SK-N-SH treated with all-trans-retinoic acid at 6 μM for 48 hours (cell line): Measurements from ENCODE around the gene FTCD.

Experiments
- ATAC-seq: fragments of 200-7000 bp; cut with Tn5 transposase; 3 replicates; pipeline ENCODE4 v1.9.1; 2020; ENCODE audit warnings: mild to moderate bottlenecking, moderate library complexity
- ARNTL ChIP-seq: fragments of 450-650 bp; formaldehyde crosslinking; IDR thresholded peaks from 2 replicates; pipeline ENCODE4 v1.5.0; 2020; ENCODE audit warnings: low read depth, mild to moderate bottlenecking, moderate library complexity, borderline replicate concordance
- CREB5 ChIP-seq: fragments of 250-450 bp; sonication (Bioruptor Pico); IDR thresholded peaks from 2 replicates; pipeline ENCODE4 v1.5.1; 2020; ENCODE audit warnings: low read depth, mild to moderate bottlenecking, moderate library complexity
- CSRNP3 ChIP-seq: fragments of 250-450 bp; sonication (Bioruptor Pico); IDR thresholded peaks from 2 replicates; pipeline ENCODE4 v1.5.1; 2021; ENCODE audit warnings: mild to moderate bottlenecking, moderate library complexity
- ISL1 ChIP-seq: fragments of 250-450 bp; sonication (Bioruptor Pico); IDR thresholded peaks from 2 replicates; pipeline ENCODE4 v2.1.2; 2022; ENCODE audit warnings: mild to moderate bottlenecking, moderate library complexity
- OSR1 ChIP-seq: fragments of 250-450 bp; sonication (Bioruptor Pico); IDR thresholded peaks from 2 replicates; pipeline ENCODE4 v1.8.0; 2022; ENCODE audit warnings: moderate library complexity, mild to moderate bottlenecking, inconsistent platforms
- PATZ1 ChIP-seq: fragments of 250-450 bp; sonication (Bioruptor Pico); IDR thresholded peaks from 2 replicates; pipeline ENCODE4 v1.8.0; 2020; ENCODE audit warnings: mild to moderate bottlenecking, moderate library complexity, borderline replicate concordance
- POU6F1 ChIP-seq: fragments of 250-450 bp; sonication (Bioruptor Pico); IDR thresholded peaks from 2 replicates; pipeline ENCODE4 v1.8.0; 2021; ENCODE audit warnings: low read depth, mild to moderate bottlenecking, moderate library complexity, borderline replicate concordance
- PPARA ChIP-seq: fragments of 250-450 bp; sonication (Bioruptor Pico); IDR thresholded peaks from 2 replicates; pipeline ENCODE4 v1.5.0; 2020; ENCODE audit warnings: mild to moderate bottlenecking, borderline replicate concordance
- RARB ChIP-seq: fragments of 250-450 bp; sonication (Bioruptor Pico); IDR thresholded peaks from 2 replicates; pipeline ENCODE4 v1.8.0; 2021; ENCODE audit warnings: mild to moderate bottlenecking, moderate library complexity
- TOX ChIP-seq: fragments of 250-450 bp; sonication (Bioruptor Pico); IDR thresholded peaks from 2 replicates; pipeline ENCODE4 v1.8.0; 2021; ENCODE audit warnings: mild to moderate bottlenecking, moderate library complexity, borderline replicate concordance
- TSHZ2 ChIP-seq: fragments of 250-450 bp; sonication (Bioruptor Pico); IDR thresholded peaks from 2 replicates; pipeline ENCODE4 v1.5.0; 2020; ENCODE audit warnings: mild to moderate bottlenecking, moderate library complexity
- ZC3H10 ChIP-seq: fragments of 250-450 bp; sonication (Bioruptor Pico); IDR thresholded peaks from 2 replicates; pipeline ENCODE4 v1.5.1; 2021; ENCODE audit warnings: mild to moderate bottlenecking, moderate library complexity
- ZFP3 ChIP-seq: fragments of 250-450 bp; sonication (Bioruptor Pico); IDR thresholded peaks from 2 replicates; pipeline ENCODE4 v1.5.0; 2020; ENCODE audit warnings: mild to moderate bottlenecking, moderate library complexity
- ZFP30 ChIP-seq: fragments of 450-650 bp; formaldehyde crosslinking; IDR thresholded peaks from 2 replicates; pipeline ENCODE4 v1.5.0; 2022; ENCODE audit warnings: mild to moderate bottlenecking, moderate library complexity
- ZNF565 ChIP-seq: fragments of 450-650 bp; formaldehyde crosslinking; conservative IDR thresholded peaks from 2 replicates; pipeline ENCODE4 v1.5.0; 2020; ENCODE audit warnings: low read depth, mild to moderate bottlenecking, moderate library complexity
- ZNF70 ChIP-seq: fragments of 450-650 bp; formaldehyde crosslinking; IDR thresholded peaks from 2 replicates; pipeline ENCODE4 v1.5.0; 2020; ENCODE audit warnings: mild to moderate bottlenecking, moderate library complexity
- ZNF8 ChIP-seq: fragments of 450-650 bp; formaldehyde crosslinking; IDR thresholded peaks from 2 replicates; pipeline ENCODE4 v1.5.0; 2020; ENCODE audit warnings: mild to moderate bottlenecking, moderate library complexity

FTCD gene

GRCh38 chr21:46097336-46098293, 57.8 kb downstream of the FTCD start, which contains the start of gene COL6A2:
Gene COL6A2, plus strand, starts transcription at chr21:46098112.
- ATAC-seq, result peak; percentile 94
- TF ChIP-seq RARB (CRISPR knock-in tag) (no peak), ZNF70 (CRISPR knock-in tag) (no peak), CREB5 (no peak), ARNTL (CRISPR knock-in tag) (no peak), OSR1 (CRISPR knock-in tag) (no peak), ZFP3 (CRISPR knock-in tag) (no peak), ZNF8 (CRISPR knock-in tag) (no peak), ZFP30 (no peak), CSRNP3 (CRISPR knock-in tag) (no peak), PATZ1 (CRISPR knock-in tag) (no peak), TOX (CRISPR knock-in tag) (no peak), TSHZ2 (CRISPR knock-in tag) (no peak)

GRCh38 chr21:46096596-46097335, 58.6 kb downstream of the FTCD start:
- no peak for TF ChIP-seq ZC3H10 (CRISPR knock-in tag)
- TF ChIP-seq TOX (CRISPR knock-in tag), result no peak
- TF ChIP-seq TSHZ2 (CRISPR knock-in tag), result no peak
- no peak for TF ChIP-seq ZNF565 (CRISPR knock-in tag)
- TF ChIP-seq ZFP3 (CRISPR knock-in tag), result no peak
- TF ChIP-seq ARNTL (CRISPR knock-in tag), result no peak
- TF ChIP-seq POU6F1 (CRISPR knock-in tag), result no peak
- no peak for TF ChIP-seq PPARA (CRISPR knock-in tag)
- no peak for TF ChIP-seq ZNF70 (CRISPR knock-in tag)
- no peak for TF ChIP-seq ZNF8 (CRISPR knock-in tag)
- TF ChIP-seq ISL1 (CRISPR knock-in tag), result no peak
- no peak for TF ChIP-seq CREB5
- ATAC-seq, result no peak
